Memory B cell (primary cell): Measurements from ENCODE around the gene SDR42E1.

Experiments
- ATAC-seq: fragments of 150-1000 bp; cut with Tn5 transposase; 2 replicates; pipeline ENCODE4 v1.10.0; 2021; ENCODE audit warnings: low read depth, mild to moderate bottlenecking, moderate library complexity
- DNase-seq, 2 donors: peaks; one replicate each; pipeline ENCODE4 v3.0.0; 2022; ENCODE audit warnings: low spot score in 2 of 2
- H3K27ac Mint-ChIP-seq: one replicate; pipeline ENCODE4 v1.8.0; 2022; ENCODE audit warnings: mild to moderate bottlenecking, moderate library complexity, mixed read lengths
- H3K27me3 Mint-ChIP-seq: one replicate; pipeline ENCODE4 v1.8.0; 2022; ENCODE audit warnings: mixed read lengths
- H3K36me3 Mint-ChIP-seq: one replicate; pipeline ENCODE4 v1.8.0; 2022; ENCODE audit warnings: mild to moderate bottlenecking, mixed read lengths
- H3K4me1 Mint-ChIP-seq: one replicate; pipeline ENCODE4 v1.8.0; 2022; ENCODE audit warnings: mixed read lengths
- H3K4me3 Mint-ChIP-seq: one replicate; pipeline ENCODE4 v1.8.0; 2022; ENCODE audit warnings: mild to moderate bottlenecking, moderate library complexity, mixed read lengths
- H3K9me3 Mint-ChIP-seq: one replicate; pipeline ENCODE4 v1.8.0; 2022; ENCODE audit warnings: mixed read lengths

SDR42E1 gene

DNA sequence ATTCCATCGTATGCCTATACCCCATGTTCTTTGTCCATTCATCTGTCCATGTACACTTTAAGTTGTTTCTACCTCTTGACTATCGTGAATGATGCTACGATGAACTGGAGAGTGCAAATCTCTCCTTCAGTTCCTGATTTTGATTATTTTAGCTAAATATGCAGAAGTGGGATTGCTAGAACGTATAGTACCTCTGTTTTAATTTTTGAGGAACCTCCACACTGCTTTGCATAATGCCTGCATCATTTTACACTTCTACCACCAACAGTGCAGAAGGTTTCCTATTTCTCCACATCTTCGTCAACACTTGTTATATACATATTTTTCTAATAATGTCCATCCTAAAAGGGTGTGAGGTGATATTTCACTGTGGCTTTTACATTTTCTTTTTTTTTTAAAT lies 43.9 kb downstream of the SDR42E1 start:
- H3K27me3 Mint-ChIP-seq: peaks cover under 1% of the 10 kb centered on the region
- peak overlapping the region; percentile 2 for H3K27ac Mint-ChIP-seq
- DNase-seq (peak in 1 of 2 donors; percentile 26), ATAC-seq (peak; percentile 95)
- peaks cover 19% of the 10 kb centered on the region for H3K4me1 Mint-ChIP-seq
- no peak overlapping the region for H3K4me3 Mint-ChIP-seq
- H3K36me3 Mint-ChIP-seq: peaks cover 12% of the 10 kb centered on the region
- peaks cover 33% of the 10 kb centered on the region for H3K9me3 Mint-ChIP-seq

DNA sequence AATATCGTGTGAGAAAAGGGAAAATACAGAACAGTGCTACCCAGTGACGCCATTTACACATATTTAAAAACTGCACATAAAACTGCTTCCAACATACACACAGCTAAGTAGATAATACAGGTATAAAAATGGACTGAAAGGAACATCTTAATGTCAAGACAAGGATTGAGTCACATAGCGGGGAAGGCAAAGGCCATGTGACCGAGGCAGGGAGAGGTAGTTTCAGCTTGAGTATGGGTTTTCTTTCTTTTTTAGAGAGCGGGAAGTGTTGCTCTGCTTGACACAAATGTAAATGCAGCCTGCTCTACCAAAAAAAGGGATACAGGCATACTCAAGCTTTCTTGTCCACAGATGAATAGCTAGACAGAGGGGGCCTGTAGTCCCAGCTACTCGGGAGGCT lies 46.5 kb downstream of the SDR42E1 start:
- ATAC-seq (no peak), DNase-seq (no peak)
- H3K36me3 Mint-ChIP-seq: peaks cover 3% of the 10 kb centered on the region
- peaks cover 19% of the 10 kb centered on the region for H3K4me1 Mint-ChIP-seq
- H3K27me3 Mint-ChIP-seq: no peaks in the 10 kb centered on the region
- H3K27ac Mint-ChIP-seq: peak overlapping the region; percentile 70
- peak overlapping the region; percentile 72 for H3K4me3 Mint-ChIP-seq
- peaks cover 20% of the 10 kb centered on the region for H3K9me3 Mint-ChIP-seq

- Mint-ChIP-seq H3K4me3 (no peak overlapping the region), H3K36me3 (peaks cover 66% of the 10 kb centered on the region), H3K4me1 (no peaks in the 10 kb centered on the region), H3K27ac (peak overlapping the region; percentile 55), H3K27me3 (no peaks in the 10 kb centered on the region), H3K9me3 (no peaks in the 10 kb centered on the region)
- DNase-seq (no peak), ATAC-seq (no peak)
These were observed 54.9 kb downstream of the SDR42E1 start for GRCh38 chr16:81956213-81956948.

- peaks cover 14% of the 10 kb centered on the region for H3K9me3 Mint-ChIP-seq
- no peak overlapping the region for H3K27ac Mint-ChIP-seq
- no peak overlapping the region for H3K4me3 Mint-ChIP-seq
- peaks cover 75% of the 10 kb centered on the region for H3K36me3 Mint-ChIP-seq
- ATAC-seq: no peak
- no peak for DNase-seq
- no peaks in the 10 kb centered on the region for H3K27me3 Mint-ChIP-seq
- no peaks in the 10 kb centered on the region for H3K4me1 Mint-ChIP-seq
These were observed 59.7 kb downstream of the SDR42E1 start for GRCh38 chr16:81951564-81951963.

DNA sequence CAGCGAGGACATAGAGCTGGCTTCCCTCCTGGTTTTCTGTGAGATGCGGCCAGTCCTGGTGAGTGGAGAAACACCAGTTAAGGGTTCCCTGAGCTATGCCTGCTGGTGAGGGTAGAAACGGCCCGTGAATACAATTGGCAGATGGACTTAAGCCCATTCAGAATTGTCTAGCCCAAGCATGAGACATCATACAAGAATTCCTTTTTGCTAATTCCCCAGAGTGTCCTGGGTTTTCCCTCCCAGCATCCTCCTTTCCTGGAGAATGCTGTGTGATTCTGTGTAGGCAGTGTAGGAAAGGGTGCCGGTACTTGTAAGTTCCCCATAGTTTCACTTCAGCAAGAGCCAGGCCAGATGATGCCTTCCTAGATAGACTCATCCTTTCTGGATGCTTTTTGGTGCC lies 65.1 kb downstream of the SDR42E1 start:
- no peak for ATAC-seq
- Mint-ChIP-seq H3K9me3 (peaks cover 14% of the 10 kb centered on the region), H3K27ac (peak overlapping the region; percentile 80), H3K4me3 (no peak overlapping the region), H3K36me3 (peaks cover 71% of the 10 kb centered on the region), H3K4me1 (no peaks in the 10 kb centered on the region), H3K27me3 (no peaks in the 10 kb centered on the region)
- no peak for DNase-seq

GRCh38 chr16:81945665-81946064 lies 65.6 kb downstream of the SDR42E1 start:
- ATAC-seq: no peak
- H3K4me3 Mint-ChIP-seq: no peak overlapping the region
- DNase-seq: no peak
- H3K36me3 Mint-ChIP-seq: peaks cover 72% of the 10 kb centered on the region
- peak overlapping the region; percentile 80 for H3K27ac Mint-ChIP-seq
- H3K27me3 Mint-ChIP-seq: no peaks in the 10 kb centered on the region
- H3K9me3 Mint-ChIP-seq: peaks cover 13% of the 10 kb centered on the region
- no peaks in the 10 kb centered on the region for H3K4me1 Mint-ChIP-seq

- DNase-seq (no peak), ATAC-seq (no peak)
- H3K27ac Mint-ChIP-seq: no peak overlapping the region
- no peaks in the 10 kb centered on the region for H3K9me3 Mint-ChIP-seq
- H3K4me3 Mint-ChIP-seq: no peak overlapping the region
- H3K4me1 Mint-ChIP-seq: no peaks in the 10 kb centered on the region
- H3K36me3 Mint-ChIP-seq: peaks cover 55% of the 10 kb centered on the region
- no peaks in the 10 kb centered on the region for H3K27me3 Mint-ChIP-seq
These were observed 69.2 kb downstream of the SDR42E1 start for GRCh38 chr16:81942007-81942601.

DNA sequence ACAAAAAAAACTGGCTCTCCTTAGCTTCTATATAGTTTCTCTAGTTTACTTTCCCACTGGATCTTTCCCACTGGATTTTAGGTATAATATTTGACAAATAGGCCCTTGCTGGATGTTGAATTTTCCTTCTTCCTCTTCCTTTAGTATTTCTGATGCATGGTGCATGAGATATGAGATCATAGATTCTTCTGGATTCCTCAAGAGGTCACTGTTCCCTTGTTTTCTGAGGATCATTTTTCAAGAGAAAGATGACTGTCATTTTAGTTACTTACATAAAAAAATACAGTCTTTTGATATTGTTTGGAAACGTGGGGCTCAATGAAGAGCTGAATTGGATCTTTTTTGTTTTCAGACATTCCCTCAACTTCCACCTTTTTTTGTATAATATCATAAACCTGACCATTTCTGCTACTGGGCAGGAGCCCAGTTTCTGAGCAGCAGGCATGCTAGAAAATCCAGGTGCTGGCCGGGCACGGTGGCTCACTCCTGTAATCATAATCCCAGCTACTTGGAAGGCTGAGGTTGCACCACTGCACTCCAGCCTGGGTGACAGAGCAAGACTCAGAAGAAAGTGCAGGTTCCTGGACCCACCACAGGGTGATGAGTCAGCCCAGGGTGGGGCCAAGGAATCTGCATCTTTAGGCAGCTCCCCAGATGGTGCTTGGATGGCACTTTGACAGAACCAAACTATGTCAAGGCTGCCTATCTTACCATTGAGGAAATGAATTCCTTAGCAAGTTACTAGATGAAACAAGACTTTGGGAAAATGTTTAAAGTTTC lies 70.3 kb downstream of the SDR42E1 start:
- Mint-ChIP-seq H3K36me3 (peaks cover 49% of the 10 kb centered on the region), H3K27me3 (no peaks in the 10 kb centered on the region), H3K4me1 (no peaks in the 10 kb centered on the region), H3K27ac (no peak overlapping the region), H3K4me3 (no peak overlapping the region), H3K9me3 (no peaks in the 10 kb centered on the region)
- no peak for ATAC-seq
- no peak for DNase-seq

GRCh38 chr16:81939164-81940056 lies 71.9 kb downstream of the SDR42E1 start:
- no peak overlapping the region for H3K4me3 Mint-ChIP-seq
- no peak for DNase-seq
- H3K9me3 Mint-ChIP-seq: no peaks in the 10 kb centered on the region
- no peaks in the 10 kb centered on the region for H3K4me1 Mint-ChIP-seq
- H3K36me3 Mint-ChIP-seq: peaks cover 45% of the 10 kb centered on the region
- no peaks in the 10 kb centered on the region for H3K27me3 Mint-ChIP-seq
- peak overlapping the region; percentile 81 for H3K27ac Mint-ChIP-seq
- no peak for ATAC-seq
